ENCODE measurements around the gene BPIFA1.

DNA sequence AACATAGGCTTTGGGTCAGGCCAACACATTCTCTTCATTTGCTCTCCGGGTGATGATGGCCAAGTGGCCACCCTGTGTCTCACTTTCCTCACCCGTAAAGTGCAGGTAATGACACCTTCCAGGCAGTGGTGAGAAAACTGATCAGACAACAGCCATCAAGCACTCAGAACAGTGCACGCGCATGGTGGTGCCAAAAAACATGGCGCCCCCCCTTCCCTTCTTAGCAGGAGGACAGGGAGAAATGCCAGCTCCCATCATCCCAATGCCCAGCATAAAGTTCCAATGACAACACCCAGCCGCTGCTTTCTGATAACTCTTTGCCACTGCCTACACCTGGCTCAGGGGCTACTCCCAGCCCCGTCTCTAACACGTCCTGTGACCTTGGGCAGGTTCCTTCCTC, 55.6 kb downstream of the BPIFA1 start:
- TF ChIP-seq, protein P1, sequence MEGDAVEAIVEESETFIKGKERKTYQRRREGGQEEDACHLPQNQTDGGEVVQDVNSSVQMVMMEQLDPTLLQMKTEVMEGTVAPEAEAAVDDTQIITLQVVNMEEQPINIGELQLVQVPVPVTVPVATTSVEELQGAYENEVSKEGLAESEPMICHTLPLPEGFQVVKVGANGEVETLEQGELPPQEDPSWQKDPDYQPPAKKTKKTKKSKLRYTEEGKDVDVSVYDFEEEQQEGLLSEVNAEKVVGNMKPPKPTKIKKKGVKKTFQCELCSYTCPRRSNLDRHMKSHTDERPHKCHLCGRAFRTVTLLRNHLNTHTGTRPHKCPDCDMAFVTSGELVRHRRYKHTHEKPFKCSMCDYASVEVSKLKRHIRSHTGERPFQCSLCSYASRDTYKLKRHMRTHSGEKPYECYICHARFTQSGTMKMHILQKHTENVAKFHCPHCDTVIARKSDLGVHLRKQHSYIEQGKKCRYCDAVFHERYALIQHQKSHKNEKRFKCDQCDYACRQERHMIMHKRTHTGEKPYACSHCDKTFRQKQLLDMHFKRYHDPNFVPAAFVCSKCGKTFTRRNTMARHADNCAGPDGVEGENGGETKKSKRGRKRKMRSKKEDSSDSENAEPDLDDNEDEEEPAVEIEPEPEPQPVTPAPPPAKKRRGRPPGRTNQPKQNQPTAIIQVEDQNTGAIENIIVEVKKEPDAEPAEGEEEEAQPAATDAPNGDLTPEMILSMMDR (IDR thresholded peaks at IDR 0.05; ENCODE audit: insufficient read depth, low read length) = no peak
- TF ChIP-seq POLR2AphosphoS5 (IDR thresholded peaks at IDR 0.05; ENCODE audit: low read depth) (no peak), SPI1 (IDR thresholded peaks at IDR 0.05; ENCODE audit: borderline replicate concordance, low read depth) (no peak)
- TF ChIP-seq, protein P2, sequence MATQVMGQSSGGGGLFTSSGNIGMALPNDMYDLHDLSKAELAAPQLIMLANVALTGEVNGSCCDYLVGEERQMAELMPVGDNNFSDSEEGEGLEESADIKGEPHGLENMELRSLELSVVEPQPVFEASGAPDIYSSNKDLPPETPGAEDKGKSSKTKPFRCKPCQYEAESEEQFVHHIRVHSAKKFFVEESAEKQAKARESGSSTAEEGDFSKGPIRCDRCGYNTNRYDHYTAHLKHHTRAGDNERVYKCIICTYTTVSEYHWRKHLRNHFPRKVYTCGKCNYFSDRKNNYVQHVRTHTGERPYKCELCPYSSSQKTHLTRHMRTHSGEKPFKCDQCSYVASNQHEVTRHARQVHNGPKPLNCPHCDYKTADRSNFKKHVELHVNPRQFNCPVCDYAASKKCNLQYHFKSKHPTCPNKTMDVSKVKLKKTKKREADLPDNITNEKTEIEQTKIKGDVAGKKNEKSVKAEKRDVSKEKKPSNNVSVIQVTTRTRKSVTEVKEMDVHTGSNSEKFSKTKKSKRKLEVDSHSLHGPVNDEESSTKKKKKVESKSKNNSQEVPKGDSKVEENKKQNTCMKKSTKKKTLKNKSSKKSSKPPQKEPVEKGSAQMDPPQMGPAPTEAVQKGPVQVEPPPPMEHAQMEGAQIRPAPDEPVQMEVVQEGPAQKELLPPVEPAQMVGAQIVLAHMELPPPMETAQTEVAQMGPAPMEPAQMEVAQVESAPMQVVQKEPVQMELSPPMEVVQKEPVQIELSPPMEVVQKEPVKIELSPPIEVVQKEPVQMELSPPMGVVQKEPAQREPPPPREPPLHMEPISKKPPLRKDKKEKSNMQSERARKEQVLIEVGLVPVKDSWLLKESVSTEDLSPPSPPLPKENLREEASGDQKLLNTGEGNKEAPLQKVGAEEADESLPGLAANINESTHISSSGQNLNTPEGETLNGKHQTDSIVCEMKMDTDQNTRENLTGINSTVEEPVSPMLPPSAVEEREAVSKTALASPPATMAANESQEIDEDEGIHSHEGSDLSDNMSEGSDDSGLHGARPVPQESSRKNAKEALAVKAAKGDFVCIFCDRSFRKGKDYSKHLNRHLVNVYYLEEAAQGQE (IDR thresholded peaks at IDR 0.05; ENCODE audit: insufficient replicate concordance, low read depth) = no peak
